Measurements from ENCODE around the gene MBOAT1.

MBOAT1 gene

DNA sequence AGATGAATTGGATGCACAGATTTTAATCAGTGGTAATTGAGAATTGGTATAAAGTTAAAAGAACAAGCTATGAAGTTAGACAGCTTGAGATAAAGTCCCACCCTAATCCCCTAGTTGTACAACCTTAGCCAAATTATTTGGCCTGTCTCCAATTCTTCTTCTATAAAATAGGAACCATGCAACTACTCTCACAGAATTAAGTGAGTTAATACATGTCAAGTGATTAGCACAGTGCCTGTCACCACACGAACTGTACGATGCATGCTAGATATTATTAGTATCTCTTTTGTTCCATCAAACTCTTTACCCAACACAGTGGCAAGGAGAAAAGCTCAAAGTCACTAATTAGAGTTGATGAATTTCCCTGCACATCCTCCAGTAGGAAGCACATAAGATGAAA, 44.7 kb downstream of the MBOAT1 start:
- H3K4me3 ChIP-seq (ENCODE audit: low read depth, low read length), result no peak overlapping the region

DNA sequence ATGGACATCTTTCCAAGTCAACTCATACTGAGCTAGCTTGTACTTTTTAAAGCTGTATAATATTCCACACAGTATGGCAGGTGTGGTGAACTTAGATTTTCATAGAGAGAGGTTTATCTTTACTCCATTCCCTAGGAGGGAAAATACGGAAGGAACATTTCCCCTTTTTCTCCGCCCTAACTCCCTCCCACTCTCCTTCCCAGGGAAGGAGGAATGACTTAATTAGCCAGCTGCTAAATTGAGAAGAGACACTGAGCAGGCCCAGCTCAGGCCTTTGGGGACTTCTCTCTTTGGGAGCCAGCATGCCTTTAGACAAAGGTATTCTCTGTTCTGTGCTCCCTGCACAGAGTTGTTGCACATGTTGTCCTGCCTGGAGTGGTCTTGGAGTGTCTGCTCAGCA, 46.1 kb downstream of the MBOAT1 start:
- TF ChIP-seq, protein P1, sequence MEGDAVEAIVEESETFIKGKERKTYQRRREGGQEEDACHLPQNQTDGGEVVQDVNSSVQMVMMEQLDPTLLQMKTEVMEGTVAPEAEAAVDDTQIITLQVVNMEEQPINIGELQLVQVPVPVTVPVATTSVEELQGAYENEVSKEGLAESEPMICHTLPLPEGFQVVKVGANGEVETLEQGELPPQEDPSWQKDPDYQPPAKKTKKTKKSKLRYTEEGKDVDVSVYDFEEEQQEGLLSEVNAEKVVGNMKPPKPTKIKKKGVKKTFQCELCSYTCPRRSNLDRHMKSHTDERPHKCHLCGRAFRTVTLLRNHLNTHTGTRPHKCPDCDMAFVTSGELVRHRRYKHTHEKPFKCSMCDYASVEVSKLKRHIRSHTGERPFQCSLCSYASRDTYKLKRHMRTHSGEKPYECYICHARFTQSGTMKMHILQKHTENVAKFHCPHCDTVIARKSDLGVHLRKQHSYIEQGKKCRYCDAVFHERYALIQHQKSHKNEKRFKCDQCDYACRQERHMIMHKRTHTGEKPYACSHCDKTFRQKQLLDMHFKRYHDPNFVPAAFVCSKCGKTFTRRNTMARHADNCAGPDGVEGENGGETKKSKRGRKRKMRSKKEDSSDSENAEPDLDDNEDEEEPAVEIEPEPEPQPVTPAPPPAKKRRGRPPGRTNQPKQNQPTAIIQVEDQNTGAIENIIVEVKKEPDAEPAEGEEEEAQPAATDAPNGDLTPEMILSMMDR (IDR thresholded peaks at IDR 0.05; ENCODE audit: control insufficient read depth, extremely low read depth, insufficient read depth), result no peak
- no peak overlapping the region for H3K4me3 ChIP-seq (ENCODE audit: low read depth, low read length)
- DNase-seq (ENCODE audit: low read depth), result no peak

More for the DNA sequence above, 44.7 kb downstream of the MBOAT1 start:
- DNase-seq (ENCODE audit: low read depth), result no peak
- TF ChIP-seq, protein P1 (IDR thresholded peaks at IDR 0.05; ENCODE audit: control insufficient read depth, extremely low read depth, insufficient read depth), result no peak

DNA sequence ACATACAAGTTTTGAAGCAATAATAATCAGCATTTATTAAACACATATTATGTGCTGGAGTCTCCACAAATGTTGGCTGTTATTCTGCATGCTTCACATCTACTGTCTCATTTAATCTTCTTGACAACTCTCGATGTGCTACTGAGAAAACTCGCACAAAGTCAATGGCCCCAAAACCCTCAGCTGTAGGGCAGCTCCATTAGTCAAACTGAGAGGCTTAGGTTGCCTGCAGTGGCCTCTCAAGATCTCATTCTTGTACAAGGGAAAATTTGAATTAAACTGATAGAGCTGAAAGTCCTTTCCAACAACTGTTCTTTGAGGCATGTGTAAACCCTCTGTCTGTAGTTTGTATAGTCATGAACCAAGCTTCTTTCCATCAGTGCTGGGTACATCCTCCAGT, 49.8 kb downstream of the MBOAT1 start:
- H3K4me3 ChIP-seq (ENCODE audit: low read depth, low read length), result no peak overlapping the region
- TF ChIP-seq, protein P1 (IDR thresholded peaks at IDR 0.05; ENCODE audit: control insufficient read depth, extremely low read depth, insufficient read depth), result no peak
- DNase-seq (ENCODE audit: low read depth), result no peak

DNA sequence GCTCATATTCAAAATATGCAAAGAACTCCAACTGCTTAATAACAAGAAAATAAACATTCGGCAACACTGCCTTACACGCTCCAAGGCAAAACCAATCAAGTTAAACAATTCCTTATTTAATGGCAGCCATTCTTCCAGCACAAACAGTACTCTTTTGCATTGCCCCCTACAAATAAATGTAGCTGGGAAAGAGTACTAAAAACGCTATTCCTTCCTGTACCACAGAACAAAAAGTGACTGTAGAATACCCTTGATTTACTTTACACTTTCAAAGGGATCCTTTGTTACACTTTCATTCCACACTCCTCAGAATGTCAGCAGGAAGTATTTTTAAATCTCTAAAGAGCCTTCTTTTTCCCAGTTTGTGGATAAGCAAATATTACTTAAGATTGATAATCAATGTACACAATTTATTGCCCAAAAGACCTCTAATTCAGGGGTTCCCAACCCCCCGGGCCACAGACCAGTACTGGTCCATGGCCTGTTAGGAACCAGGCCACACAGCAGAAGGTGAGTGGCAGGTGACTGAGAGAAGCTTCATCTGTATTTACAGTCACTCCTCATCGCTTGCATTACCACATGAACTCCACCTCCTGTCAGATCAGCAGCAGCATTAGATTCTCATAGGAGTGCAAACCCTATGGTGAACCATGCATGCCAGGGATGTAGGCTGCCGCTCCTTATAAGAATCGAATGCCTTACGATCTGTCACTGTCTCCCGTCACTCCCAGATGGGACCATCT, 51.6 kb downstream of the MBOAT1 start:
- no peak overlapping the region for H3K4me3 ChIP-seq (ENCODE audit: low read depth, low read length)
- TF ChIP-seq, protein P1 (IDR thresholded peaks at IDR 0.05; ENCODE audit: control insufficient read depth, extremely low read depth, insufficient read depth), result no peak
- DNase-seq (ENCODE audit: low read depth), result no peak

DNA sequence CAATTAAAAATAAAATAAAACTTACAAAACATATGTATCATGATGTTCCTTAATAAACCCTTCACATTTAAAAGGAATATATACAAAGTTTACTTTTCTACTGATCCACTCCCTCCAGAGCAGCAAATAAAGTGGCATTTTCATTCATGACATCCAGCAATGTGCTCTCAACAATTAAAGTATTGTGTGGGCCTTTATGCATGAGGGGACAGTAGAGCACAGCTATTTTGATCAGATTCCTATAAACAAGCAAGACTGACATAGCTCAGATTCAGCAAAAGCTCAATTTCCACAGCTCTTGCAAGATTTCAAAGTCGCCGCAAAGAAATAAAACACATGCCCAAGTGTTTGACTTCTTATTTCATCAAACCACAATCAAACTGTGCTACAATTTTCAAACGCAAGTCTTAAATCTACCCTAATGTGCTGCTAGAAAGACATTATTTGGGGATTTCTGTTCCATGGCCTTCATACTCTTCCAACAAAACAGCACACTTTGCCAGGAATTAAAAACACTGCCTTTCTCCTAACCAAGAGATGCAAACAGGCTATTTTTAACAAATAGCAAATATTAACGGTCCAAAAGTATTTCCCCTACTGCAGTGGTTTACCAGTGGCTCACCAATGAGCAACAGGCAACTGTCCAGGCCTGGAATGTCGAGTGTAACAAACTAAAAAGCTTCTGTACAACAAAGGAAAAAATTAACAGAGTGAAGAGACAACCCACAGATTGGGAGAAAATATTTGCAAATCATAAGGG, 52.3 kb downstream of the MBOAT1 start:
- TF ChIP-seq, protein P1 (IDR thresholded peaks at IDR 0.05; ENCODE audit: control insufficient read depth, extremely low read depth, insufficient read depth), result no peak
- DNase-seq (ENCODE audit: low read depth), result no peak
- no peak overlapping the region for H3K4me3 ChIP-seq (ENCODE audit: low read depth, low read length)

GRCh38 chr6:20159098-20159497, 53.2 kb downstream of the MBOAT1 start:
- no peak overlapping the region for H3K4me3 ChIP-seq (ENCODE audit: low read depth, low read length)
- TF ChIP-seq, protein P1 (IDR thresholded peaks at IDR 0.05; ENCODE audit: control insufficient read depth, extremely low read depth, insufficient read depth), result no peak
- no peak for DNase-seq (ENCODE audit: low read depth)
